DMS 273 treated with DMSO at 0.1 percent for 48 hours (cell line): ENCODE results near the gene CASKIN2.
"Not testable (repeated sequence)": the region's sequence is repeated elsewhere in the genome, so short reads cannot be mapped to it uniquely, and the experiment has no call there.

Experiments used
- DNase-seq: peaks from one replicate; lab custom pipeline; 2025; lab: John Stamatoyannopoulos, UW

CASKIN2 gene

GRCh38 chr17:75468291-75468754 is 47.0 kb downstream of the CASKIN2 start:
- no peak for DNase-seq

- no peak for DNase-seq
Measured at GRCh38 chr17:75465039-75465438, 50.3 kb downstream of the CASKIN2 start.

- DNase-seq: no peak
Measured at GRCh38 chr17:75463603-75464002, 51.7 kb downstream of the CASKIN2 start.

- DNase-seq: no peak
Measured at GRCh38 chr17:75460295-75460694, 55.0 kb downstream of the CASKIN2 start.

- DNase-seq: no peak
Measured at GRCh38 chr17:75459590-75460267, 55.6 kb downstream of the CASKIN2 start.

GRCh38 chr17:75459246-75459589 is 56.1 kb downstream of the CASKIN2 start:
- no peak for DNase-seq

GRCh38 chr17:75457047-75457654 is 58.2 kb downstream of the CASKIN2 start:
- no peak for DNase-seq

GRCh38 chr17:75456417-75457046 is 58.8 kb downstream of the CASKIN2 start, which contains the start of gene TMEM94:
TSS of gene TMEM94 (plus strand) at chr17:75456635. CDS start at chr17:75471906, 15,271 bp downstream.
- DNase-seq: peak; percentile 94

- DNase-seq: no peak
Measured at GRCh38 chr17:75456039-75456416, 59.3 kb downstream of the CASKIN2 start.

GRCh38 chr17:75454672-75455071 is 60.7 kb downstream of the CASKIN2 start:
- DNase-seq: not testable (repeated sequence)

GRCh38 chr17:75454193-75454592 is 61.1 kb downstream of the CASKIN2 start:
- no peak for DNase-seq

- DNase-seq: no peak
Measured at GRCh38 chr17:75450270-75450669, 65.1 kb downstream of the CASKIN2 start.
